ENCODE measurements around the gene TMEM86A.
"Not testable (repeated sequence)": the region's sequence is repeated elsewhere in the genome, so short reads cannot be mapped to it uniquely, and the experiment has no call there.

TMEM86A gene

GRCh38 chr11:18669219-18669596 lies 29.4 kb upstream of the TMEM86A start:
- H3K27ac ChIP-seq = no peak overlapping the region
- TF ChIP-seq ZFX (IDR thresholded peaks at IDR 0.05) = no peak
- TF ChIP-seq, protein P1, sequence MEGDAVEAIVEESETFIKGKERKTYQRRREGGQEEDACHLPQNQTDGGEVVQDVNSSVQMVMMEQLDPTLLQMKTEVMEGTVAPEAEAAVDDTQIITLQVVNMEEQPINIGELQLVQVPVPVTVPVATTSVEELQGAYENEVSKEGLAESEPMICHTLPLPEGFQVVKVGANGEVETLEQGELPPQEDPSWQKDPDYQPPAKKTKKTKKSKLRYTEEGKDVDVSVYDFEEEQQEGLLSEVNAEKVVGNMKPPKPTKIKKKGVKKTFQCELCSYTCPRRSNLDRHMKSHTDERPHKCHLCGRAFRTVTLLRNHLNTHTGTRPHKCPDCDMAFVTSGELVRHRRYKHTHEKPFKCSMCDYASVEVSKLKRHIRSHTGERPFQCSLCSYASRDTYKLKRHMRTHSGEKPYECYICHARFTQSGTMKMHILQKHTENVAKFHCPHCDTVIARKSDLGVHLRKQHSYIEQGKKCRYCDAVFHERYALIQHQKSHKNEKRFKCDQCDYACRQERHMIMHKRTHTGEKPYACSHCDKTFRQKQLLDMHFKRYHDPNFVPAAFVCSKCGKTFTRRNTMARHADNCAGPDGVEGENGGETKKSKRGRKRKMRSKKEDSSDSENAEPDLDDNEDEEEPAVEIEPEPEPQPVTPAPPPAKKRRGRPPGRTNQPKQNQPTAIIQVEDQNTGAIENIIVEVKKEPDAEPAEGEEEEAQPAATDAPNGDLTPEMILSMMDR (conservative IDR thresholded peaks at IDR 0.05) = no peak

DNA sequence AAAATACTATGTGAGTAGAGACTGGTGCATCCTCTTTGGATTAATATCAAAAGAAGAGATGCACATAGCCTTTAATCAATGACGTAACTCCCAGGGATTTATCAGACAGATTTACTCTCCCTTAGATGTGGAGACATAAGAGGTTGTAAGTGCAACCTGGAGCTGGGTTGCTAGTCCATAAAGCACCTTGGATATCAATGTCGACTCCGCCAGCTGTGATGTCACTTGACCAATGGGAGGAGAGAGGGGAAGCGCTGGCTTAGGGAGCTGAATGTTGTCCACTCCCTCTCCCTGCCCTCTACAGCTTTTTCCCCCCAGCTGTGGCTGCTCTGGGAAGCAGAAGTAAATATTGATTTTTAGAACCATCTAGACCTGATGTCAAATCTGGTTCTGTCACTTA lies 28.9 kb upstream of the TMEM86A start:
- no peak overlapping the region for H3K27ac ChIP-seq
- TF ChIP-seq, protein P1 (conservative IDR thresholded peaks at IDR 0.05) = no peak
- no peak for TF ChIP-seq ZFX (IDR thresholded peaks at IDR 0.05)

- no peak for TF ChIP-seq ZFX (IDR thresholded peaks at IDR 0.05)
- TF ChIP-seq, protein P1 (conservative IDR thresholded peaks at IDR 0.05) = no peak
Measured at GRCh38 chr11:18671246-18671645, 27.3 kb upstream of the TMEM86A start.

DNA sequence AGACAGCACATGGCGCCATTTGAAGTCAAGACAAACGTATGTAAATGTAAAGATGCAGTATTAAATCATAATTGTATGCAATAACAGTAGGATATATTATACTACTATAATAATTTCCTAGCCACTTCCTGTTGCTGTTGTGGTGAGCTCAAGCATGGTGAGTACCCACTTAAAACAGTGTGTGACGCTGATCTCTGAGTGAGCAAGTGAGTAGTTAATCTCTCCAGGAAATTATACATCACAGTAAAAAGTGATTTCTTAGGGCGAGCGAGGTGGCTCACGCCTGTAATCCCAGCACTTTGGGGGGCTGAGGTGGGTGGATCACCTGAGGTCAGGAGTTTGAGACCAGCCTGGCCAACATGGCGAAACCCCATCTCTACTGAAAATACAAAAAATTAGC lies 26.4 kb upstream of the TMEM86A start:
- not testable (repeated sequence) for H3K27ac ChIP-seq

More at GRCh38 chr11:18671246-18671645, 27.3 kb upstream of the TMEM86A start:
- H3K27ac ChIP-seq = no peak overlapping the region

DNA sequence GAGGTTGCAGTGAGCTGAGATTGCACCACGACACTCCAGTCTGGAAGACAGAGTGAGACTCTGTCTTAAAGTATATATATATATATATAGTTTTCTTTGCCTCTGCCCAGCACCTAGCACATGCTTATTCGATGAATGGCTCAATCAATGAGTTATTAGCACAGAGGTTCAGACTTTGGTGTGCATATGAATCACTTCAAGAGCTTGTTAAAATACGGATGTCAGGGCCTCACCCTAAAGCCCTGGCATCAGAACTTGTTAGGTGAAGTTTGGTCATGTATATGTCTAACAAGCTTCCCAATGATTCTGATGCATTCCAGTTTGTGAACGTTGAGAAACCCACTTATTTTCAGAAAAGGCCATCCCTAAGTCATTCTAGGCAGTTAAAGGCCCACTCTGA lies 21.8 kb upstream of the TMEM86A start:
- TF ChIP-seq, protein P1 (conservative IDR thresholded peaks at IDR 0.05) = no peak
- no peak for TF ChIP-seq ZFX (IDR thresholded peaks at IDR 0.05)
- H3K27ac ChIP-seq = no peak overlapping the region

GRCh38 chr11:18677560-18677959 lies 21.0 kb upstream of the TMEM86A start:
- no peak for TF ChIP-seq ZFX (IDR thresholded peaks at IDR 0.05)
- TF ChIP-seq, protein P1 (conservative IDR thresholded peaks at IDR 0.05) = no peak
- no peak overlapping the region for H3K27ac ChIP-seq

DNA sequence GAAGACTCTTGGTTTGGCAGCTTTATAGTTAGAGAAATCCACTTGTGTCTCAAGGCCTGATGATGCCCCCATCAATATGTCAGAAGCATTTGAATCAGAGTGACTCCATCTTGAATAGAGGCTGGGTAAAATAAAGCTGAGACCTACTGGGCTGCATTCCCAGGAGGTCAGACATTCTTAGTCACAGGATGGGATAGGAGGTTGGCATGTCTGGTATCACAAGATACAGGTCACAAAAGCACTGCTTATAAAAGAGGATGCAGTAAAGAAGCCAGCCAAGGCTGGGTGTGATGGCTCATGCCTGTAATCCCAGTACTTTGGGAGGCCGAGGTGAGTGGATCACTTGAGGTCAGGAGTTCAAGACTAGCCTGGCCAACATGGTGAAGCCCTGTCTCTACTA lies 16.6 kb upstream of the TMEM86A start:
- not testable (repeated sequence) for H3K27ac ChIP-seq

GRCh38 chr11:18682466-18682865 lies 16.1 kb upstream of the TMEM86A start:
- TF ChIP-seq ZFX (IDR thresholded peaks at IDR 0.05) = no peak
- TF ChIP-seq, protein P1 (conservative IDR thresholded peaks at IDR 0.05) = no peak
- H3K27ac ChIP-seq = no peak overlapping the region

DNA sequence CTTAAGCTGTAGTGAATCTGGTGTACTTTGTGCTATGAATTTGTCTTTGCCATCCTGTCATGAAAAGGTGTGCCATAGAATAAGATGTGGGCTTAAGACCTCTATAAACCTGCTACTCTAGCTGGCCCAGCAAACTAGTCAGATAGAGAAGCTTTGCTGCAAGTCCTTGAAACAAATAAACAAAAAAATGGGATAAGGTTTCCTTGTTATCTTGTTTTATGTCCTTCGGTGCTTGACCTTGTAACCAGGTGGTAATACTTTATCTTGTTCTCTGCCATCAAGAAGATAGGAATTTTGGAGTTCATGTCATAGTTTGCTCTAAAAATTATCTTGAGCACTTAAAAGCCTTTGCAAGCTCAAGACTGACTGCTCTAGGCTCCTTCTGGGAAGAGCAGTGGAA lies 14.3 kb upstream of the TMEM86A start:
- no peak for TF ChIP-seq ZFX (IDR thresholded peaks at IDR 0.05)
- H3K27ac ChIP-seq = no peak overlapping the region

- H3K27ac ChIP-seq = not testable (repeated sequence)
Measured at GRCh38 chr11:18691467-18692140, 7.0 kb upstream of the TMEM86A start.

Measured in C4-2B (cell line).